HuH-7 (cell line): Measurements from ENCODE around the gene CROT.

Source experiments
- DNase-seq: peaks from one replicate; pipeline ENCODE4 v3.0.0; 2011; ENCODE audit warnings: low spot score

The CROT gene

DNA sequence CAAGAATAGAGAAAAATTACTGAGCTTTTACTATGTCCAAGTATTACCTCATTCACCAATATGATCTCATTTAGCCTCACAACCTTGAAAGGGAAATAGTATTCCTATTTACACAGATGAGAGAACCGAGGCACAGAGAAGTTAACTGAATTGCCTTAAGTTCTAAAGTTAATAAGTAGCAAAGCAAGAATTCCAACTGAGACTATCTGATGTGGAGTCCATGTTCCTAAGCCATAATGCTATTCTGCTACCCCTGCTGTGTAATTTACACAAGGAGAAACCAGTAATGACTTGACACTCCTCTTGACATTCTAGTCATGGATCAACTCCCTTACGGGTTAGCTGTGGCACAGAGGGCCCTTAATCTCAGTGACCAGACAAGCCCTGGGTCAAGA lies 69.3 kb downstream of the CROT start:
- DNase-seq, result no peak

DNA sequence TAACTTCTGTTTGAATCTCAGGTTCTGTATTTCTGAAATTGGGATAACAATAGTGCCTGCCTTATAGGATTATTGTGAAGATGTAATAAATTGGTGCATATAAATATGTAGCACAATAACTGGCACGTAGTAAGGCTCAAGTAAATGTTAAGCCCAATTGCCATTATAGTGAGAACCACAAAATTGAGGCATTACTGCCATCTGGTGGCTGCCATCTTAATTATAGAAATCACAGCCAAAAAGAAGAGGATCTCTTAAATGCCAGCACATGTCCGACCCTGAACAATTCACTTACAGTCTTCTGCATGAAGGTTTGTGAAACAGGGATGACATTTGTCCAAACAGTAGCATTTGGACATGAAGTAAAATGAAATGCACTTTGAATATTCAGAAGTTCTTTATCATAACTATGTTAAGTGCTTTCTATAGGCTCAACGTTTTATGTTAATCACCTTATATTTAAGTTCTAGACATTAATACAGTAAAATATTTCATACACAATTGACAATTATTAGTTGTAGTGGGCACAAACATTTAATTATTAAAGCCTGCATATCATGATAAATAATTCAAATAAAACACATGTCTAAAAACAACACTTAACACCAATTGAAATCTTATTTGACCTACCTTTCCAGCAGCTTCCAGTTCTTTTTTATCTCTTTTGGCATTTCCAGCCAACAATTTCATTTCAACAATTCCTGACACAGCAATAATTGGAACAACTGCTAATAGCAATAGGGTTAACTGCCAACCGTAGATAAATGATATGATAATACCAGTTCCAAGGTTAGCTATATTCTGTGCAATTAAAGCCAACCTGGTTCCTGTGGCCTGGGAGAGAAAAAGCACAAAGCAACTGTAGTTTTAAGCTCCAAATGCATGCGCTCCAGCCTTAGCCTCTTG lies 71.5 kb downstream of the CROT start:
- peak; percentile 10 for DNase-seq

DNA sequence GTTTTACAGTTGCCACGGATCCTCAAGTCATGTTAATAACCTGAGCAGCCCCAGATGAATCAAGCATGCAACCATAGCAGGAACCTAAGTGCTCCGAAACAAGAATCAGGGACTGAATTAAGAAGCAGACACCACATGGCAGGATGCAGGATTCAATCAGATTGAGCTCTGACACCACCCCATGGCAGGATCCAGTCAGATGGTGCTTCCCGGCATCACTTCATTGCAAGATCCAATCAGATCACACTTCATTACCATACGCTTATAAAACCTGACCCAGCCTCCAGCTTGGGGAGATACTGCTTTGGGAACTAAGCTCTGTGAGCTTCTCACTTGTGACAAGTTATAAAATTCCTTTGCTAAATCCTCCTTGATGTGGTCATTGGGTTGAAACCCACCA lies 74.7 kb downstream of the CROT start:
- DNase-seq, result no peak

DNA sequence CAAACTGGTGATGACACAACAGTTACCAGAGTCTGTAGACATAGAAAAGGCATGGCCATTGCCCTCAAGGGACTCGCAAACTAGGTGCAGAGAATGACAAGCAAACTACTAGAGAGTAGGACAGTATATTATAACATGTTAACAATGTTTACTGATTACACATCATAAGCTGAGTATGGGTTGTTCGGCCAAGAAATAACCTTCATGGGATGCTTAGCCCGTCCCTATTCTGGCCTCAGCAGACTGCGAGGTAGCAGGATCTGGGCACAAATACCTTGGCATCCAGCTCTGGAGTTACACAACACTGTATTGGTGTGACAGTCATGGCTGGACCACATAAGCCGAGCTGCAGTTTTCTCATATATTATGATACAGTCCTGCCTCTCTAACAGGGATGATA lies 78.6 kb downstream of the CROT start:
- DNase-seq, result no peak

DNA sequence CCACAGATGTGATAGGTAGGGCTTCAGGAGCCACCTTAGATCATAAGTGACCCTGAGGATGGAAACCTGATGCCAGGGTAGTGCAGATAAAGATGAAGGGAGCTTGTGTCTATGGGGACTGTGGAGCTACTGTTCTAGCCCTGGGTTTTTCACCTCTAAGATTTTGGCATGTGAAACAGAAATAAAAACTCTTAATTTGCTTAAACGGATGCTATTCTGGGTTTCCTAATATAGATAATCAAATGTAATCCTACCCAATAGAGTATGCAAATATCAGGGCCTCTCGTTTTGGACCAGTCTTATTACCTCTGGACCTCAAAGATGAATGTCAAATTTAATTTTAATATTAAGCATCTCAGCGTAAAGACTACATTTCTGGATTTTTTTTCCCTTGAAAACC lies 80.7 kb downstream of the CROT start:
- DNase-seq, result no peak

DNA sequence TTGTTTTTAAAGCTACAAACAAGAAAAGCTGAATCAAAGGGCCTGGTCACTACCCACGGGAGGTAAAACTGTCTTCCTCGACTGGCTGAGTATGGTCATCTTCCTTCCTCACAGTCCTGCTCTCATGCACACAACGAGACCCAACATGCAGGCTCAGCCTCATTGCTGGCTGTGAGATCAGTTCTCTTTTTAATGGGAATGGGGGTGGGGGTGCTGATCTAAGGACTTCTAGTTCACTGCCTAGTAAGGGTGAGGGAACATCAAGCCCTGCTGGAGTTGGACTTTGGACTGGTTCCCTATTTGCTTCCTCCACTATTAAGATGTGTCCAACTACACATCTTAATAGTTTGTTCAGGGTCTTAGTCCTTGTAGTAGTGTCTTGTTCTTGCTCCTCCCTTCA lies 81.8 kb downstream of the CROT start:
- DNase-seq, result no peak

DNA sequence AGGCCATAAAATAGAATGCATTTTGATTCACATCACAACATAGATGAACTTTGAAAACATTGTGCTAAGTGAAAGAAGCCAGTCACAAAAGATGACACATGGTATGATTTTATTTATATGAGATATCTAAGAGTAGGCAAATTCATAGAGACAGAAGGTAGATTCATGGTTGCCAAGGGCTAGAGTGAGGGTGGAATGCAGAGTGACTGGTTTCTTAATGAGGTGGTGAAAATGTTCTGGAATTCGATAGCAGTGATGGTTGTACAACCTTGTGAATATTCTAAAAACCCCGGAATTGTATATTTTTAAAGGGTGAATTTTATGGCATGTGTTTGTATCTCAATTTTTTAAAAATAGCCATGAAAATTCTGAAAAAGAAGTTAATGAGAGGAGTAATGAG lies 87.1 kb downstream of the CROT start:
- no peak for DNase-seq

DNA sequence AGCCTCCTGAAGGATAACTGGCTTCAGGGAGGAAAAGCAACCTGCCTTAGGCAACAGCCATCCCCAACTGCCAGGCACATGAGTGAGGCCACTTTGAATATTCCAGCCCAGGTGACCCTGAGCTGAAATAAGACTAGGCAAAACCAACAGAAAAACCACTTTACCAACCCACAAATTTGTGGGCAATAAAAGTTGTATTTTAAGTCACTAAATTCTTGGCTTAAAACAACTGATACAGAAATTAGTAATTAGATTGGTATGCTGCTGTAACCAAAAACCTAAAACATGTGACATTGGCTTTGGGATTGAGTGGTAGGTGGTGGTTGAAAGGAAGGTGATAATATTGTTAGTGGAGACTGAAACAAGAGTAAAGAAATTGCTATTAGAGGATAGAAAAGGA lies 90.1 kb downstream of the CROT start:
- DNase-seq, result no peak

DNA sequence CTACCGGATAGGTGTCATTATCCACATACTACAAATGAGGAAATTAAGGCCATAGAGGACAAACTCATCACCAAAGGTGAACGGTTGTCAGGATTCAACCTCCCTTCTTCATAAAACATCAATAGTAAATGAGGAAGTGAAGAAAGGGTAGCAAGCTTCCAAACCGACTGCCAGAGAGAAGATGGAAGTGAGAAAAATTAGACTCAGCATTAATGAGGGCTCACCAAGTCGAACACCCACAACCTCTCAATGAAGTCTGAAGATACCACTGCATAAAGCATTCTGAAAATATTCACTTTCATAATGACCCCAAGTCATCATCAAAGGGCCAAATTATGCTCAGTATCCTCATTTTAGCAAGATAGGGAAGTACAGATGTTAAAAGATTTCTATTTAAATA lies 100.4 kb downstream of the CROT start:
- no peak for DNase-seq

DNA sequence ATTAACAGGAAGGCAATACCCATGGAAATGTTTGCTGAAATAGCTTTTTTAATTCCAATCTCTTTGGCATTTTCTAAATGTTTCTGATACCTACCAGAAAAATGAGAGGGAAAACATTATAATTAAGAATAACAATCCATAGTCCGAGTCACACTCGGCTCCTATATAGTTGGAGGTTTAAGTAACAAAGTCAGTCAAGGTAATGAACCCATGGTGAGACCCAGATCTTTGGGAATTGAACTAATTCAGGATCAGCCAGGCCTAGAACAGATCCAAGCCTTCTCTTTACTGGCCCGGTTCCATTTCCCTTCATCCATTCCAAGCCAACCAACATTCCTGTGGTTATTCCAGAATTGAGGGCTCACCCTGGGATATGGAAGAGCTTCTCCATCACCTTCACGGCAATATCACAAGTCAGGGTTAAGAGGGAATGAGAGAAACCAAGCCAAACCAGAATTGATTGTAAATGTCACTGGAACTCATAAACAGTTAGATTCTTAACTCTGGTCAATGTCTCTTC lies 101.7 kb downstream of the CROT start:
- DNase-seq, result no peak

DNA sequence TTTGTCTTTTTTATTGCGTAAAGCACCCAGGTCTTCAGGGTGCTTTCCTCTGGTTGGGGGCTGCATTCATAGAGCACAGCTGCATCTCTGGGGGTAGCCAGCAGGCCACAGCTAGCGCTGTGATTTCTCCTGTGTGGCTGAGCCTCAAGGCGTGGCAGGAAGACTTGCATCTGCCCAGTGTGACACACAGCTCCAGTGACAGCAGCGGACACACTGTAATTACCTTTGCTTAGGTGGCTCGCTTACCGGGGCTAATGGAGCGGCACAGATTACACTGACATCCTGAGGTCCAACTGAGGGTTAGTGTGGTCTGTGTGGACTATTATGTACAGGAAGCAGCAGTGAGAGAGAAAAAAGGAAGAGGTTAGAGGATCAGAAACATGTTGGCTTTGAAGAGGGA lies 102.9 kb downstream of the CROT start:
- no peak for DNase-seq
